Measurements from ENCODE around the gene ENPP6. TPM values are rescaled to one million over a fixed set of nuclear protein-coding genes. Genes with fewer than 3 reads are reported as not detected.

ENPP6 gene
- total RNA-seq, 2 experiments from 2014 or later: not detected

DNA sequence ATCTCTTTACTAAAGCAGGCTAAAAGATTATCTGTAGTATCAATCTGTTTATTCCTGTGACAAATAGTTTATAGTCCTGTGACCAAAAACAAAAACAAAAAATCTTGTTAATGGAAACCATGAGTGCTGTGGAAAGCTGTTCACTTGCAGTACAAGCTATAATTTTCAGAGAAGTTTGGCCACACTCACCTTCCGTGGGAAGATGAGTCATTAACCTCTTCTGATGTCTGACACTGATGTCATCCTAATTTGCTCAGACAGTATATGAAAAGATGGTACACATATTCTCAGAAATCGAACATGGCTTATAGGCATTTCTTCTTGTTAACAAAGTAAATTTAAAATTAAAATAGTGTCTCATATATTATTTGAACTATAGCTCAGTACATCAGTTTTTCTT lies 19.9 kb upstream of the ENPP6 start:
- no peaks in the 10 kb centered on the region for H3K9me3 ChIP-seq (ENCODE audit: low read length)
- H2AFZ ChIP-seq (ENCODE audit: low read length): no peak overlapping the region
- BruUV-seq (replicated peaks): no TSS peak
- intact Hi-C loops (cut with micrococcal nuclease; ENCODE audit: unreplicated experiment): no loop called here
- TF ChIP-seq EZH2phosphoT487 (IDR thresholded peaks at IDR 0.05; ENCODE audit: borderline replicate concordance, low read depth, low read length) (no peak), CTCF (conservative IDR thresholded peaks at IDR 0.05; ENCODE audit: low read length) (no peak)
- no peaks in the 10 kb centered on the region for H3K36me3 ChIP-seq (ENCODE audit: insufficient read depth, low read length)
- no peak for DNase-seq (ENCODE audit: low spot score)
- H3K27ac ChIP-seq (ENCODE audit: low read depth, low read length, poor library complexity, severe bottlenecking): no peak overlapping the region
- H4K20me1 ChIP-seq (ENCODE audit: insufficient read depth, low read length): no peaks in the 10 kb centered on the region
- no peaks in the 10 kb centered on the region for H3K9me2 ChIP-seq (ENCODE audit: insufficient read depth, low read length)
- H3K79me2 ChIP-seq (ENCODE audit: insufficient read depth, low read depth, low read length): no peaks in the 10 kb centered on the region
- ChIA-PET CTCF (ENCODE audit: unreplicated experiment) (no interaction called here), POLR2A (interaction anchor here (0.5 to 1.0 kb wide), 3 partner anchors 10 to 785 kb away, joined by 3 to 4 read pairs (median 3); no protein-coding TSS in a partner anchor)
- no peak overlapping the region for H3K4me2 ChIP-seq (ENCODE audit: low read length)
- no peaks in the 10 kb centered on the region for H3K4me1 ChIP-seq (ENCODE audit: insufficient read depth, low read length, poor library complexity, severe bottlenecking)
- H3K4me3 ChIP-seq (ENCODE audit: low read depth, low read length, poor library complexity, severe bottlenecking): no peak overlapping the region

GRCh38 chr4:184235526-184235925 lies 17.9 kb upstream of the ENPP6 start:
- POLR2A ChIA-PET: interaction anchor here (0.6 to 1.3 kb wide), 3 partner anchors 9 to 424 kb away, joined by 3 to 4 read pairs (median 3); no protein-coding TSS in a partner anchor
- Histone ChIP-seq H4K20me1 (ENCODE audit: insufficient read depth, low read length) (no peaks in the 10 kb centered on the region), H3K4me1 (ENCODE audit: insufficient read depth, low read length, poor library complexity, severe bottlenecking) (no peaks in the 10 kb centered on the region), H2AFZ (ENCODE audit: low read length) (no peak overlapping the region), H3K9me2 (ENCODE audit: insufficient read depth, low read length) (no peaks in the 10 kb centered on the region), H3K79me2 (ENCODE audit: insufficient read depth, low read depth, low read length) (no peaks in the 10 kb centered on the region), H3K36me3 (ENCODE audit: insufficient read depth, low read length) (no peaks in the 10 kb centered on the region), H3K9me3 (ENCODE audit: low read length) (no peaks in the 10 kb centered on the region), H3K27ac (ENCODE audit: low read depth, low read length, poor library complexity, severe bottlenecking) (no peak overlapping the region), H3K4me2 (ENCODE audit: low read length) (no peak overlapping the region), H3K4me3 (ENCODE audit: low read depth, low read length, poor library complexity, severe bottlenecking) (no peak overlapping the region)
- intact Hi-C loops (cut with micrococcal nuclease; ENCODE audit: unreplicated experiment): no loop called here
- TF ChIP-seq EZH2phosphoT487 (IDR thresholded peaks at IDR 0.05; ENCODE audit: borderline replicate concordance, low read depth, low read length) (no peak), CTCF (conservative IDR thresholded peaks at IDR 0.05; ENCODE audit: low read length) (no peak)
- DNase-seq (ENCODE audit: low spot score): no peak
- CTCF ChIA-PET (ENCODE audit: unreplicated experiment): no interaction called here
- no TSS peak for BruUV-seq (replicated peaks)

DNA sequence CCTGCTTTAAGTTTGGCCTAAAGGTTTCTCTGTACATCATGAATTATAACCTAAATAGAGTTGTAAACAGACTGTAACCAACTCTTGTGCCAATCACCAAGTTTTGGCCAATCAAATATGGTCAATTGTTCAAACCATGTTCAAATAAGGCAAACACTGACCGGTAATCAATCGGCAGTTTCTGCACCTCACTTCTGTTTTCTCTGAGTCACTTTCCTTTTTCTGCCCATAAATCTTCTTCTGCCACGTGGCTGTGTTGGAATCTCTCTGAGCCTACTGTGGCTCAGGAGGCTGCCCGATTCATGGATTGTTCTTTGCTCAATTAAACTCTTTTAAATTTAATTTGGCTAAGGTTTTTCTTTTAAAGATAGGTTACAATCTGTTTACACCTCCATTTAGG lies 16.5 kb upstream of the ENPP6 start:
- intact Hi-C loops (cut with micrococcal nuclease; ENCODE audit: unreplicated experiment): no loop called here
- no peak for TF ChIP-seq CTCF (conservative IDR thresholded peaks at IDR 0.05; ENCODE audit: low read length)
- no peak for TF ChIP-seq EZH2phosphoT487 (IDR thresholded peaks at IDR 0.05; ENCODE audit: borderline replicate concordance, low read depth, low read length)
- H3K79me2 ChIP-seq (ENCODE audit: insufficient read depth, low read depth, low read length): no peaks in the 10 kb centered on the region

More for the DNA sequence above, 16.5 kb upstream of the ENPP6 start:
- H3K9me3 ChIP-seq (ENCODE audit: low read length): no peaks in the 10 kb centered on the region
- H4K20me1 ChIP-seq (ENCODE audit: insufficient read depth, low read length): no peaks in the 10 kb centered on the region
- ChIA-PET CTCF (ENCODE audit: unreplicated experiment) (no interaction called here), POLR2A (no interaction called here)
- H3K4me3 ChIP-seq (ENCODE audit: low read depth, low read length, poor library complexity, severe bottlenecking): no peak overlapping the region
- no peaks in the 10 kb centered on the region for H3K4me1 ChIP-seq (ENCODE audit: insufficient read depth, low read length, poor library complexity, severe bottlenecking)
- no peaks in the 10 kb centered on the region for H3K9me2 ChIP-seq (ENCODE audit: insufficient read depth, low read length)
- H3K36me3 ChIP-seq (ENCODE audit: insufficient read depth, low read length): no peaks in the 10 kb centered on the region
- no peak overlapping the region for H3K27ac ChIP-seq (ENCODE audit: low read depth, low read length, poor library complexity, severe bottlenecking)
- no TSS peak for BruUV-seq (replicated peaks)
- no peak for DNase-seq (ENCODE audit: low spot score)
- H2AFZ ChIP-seq (ENCODE audit: low read length): no peak overlapping the region
- no peak overlapping the region for H3K4me2 ChIP-seq (ENCODE audit: low read length)

Data from OCI-LY7 (cell line).